GM12878 (cell line): ENCODE results near the gene SQSTM1. TPM values are rescaled to one million over a fixed set of nuclear protein-coding genes. Genes with fewer than 3 reads are reported as not detected.

Experiments
- EP300 ChIP-seq, 2 experiments: fragments of 150-350 bp in 1 of 2; IDR thresholded peaks; 2 replicates each; pipeline ENCODE4 v1.6.1; 2011 to 2012; ENCODE audit warnings: low read depth in 2 of 2, low read length in 2 of 2, borderline replicate concordance in 1 of 2, improper control_type of control experiment in 1 of 2, inconsistent platforms in 1 of 2; ENCODE audit not compliant: control insufficient read depth in 1 of 2
- HSF1 ChIP-seq: fragments of 150-350 bp; IDR thresholded peaks from 2 replicates; pipeline ENCODE4 v1.6.1; 2014; ENCODE audit warnings: mild to moderate bottlenecking, low read depth, low read length
- MEF2A ChIP-seq: IDR thresholded peaks from 2 replicates; pipeline ENCODE4 v1.6.1; 2011; ENCODE audit warnings: low read depth, mild to moderate bottlenecking, low read length, moderate library complexity; ENCODE audit not compliant: insufficient read depth
- NR2C1 ChIP-seq: fragments of 450-650 bp; IDR thresholded peaks from 2 replicates; pipeline ENCODE4 v1.6.1; 2017; ENCODE audit warnings: antibody characterized with exemption, mild to moderate bottlenecking, moderate library complexity
- POLR2AphosphoS5 ChIP-seq: IDR thresholded peaks from 2 replicates; pipeline ENCODE4 v1.6.1; 2011; ENCODE audit warnings: mild to moderate bottlenecking, low read length, inconsistent platforms
- POU2F2 ChIP-seq: IDR thresholded peaks from 3 replicates; pipeline ENCODE4 v1.6.1; 2011; ENCODE audit warnings: low read depth, mild to moderate bottlenecking, low read length, borderline replicate concordance
- ZNF24 ChIP-seq: fragments of 450-650 bp; IDR thresholded peaks from 2 replicates; pipeline ENCODE4 v1.6.1; 2017; ENCODE audit warnings: antibody characterized with exemption, mild to moderate bottlenecking
- ZNF687 ChIP-seq: fragments of 450-650 bp; IDR thresholded peaks from 2 replicates; pipeline ENCODE4 v1.6.1; 2017; ENCODE audit warnings: mild to moderate bottlenecking, moderate library complexity
- ZSCAN29 ChIP-seq: fragments of 450-650 bp; IDR thresholded peaks from 2 replicates; pipeline ENCODE4 v1.6.1; 2017; ENCODE audit warnings: mild to moderate bottlenecking, moderate library complexity
- polyA plus RNA-seq, 11 experiments: library from polyadenylated mRNA; depleted of rRNA in 4 of 11; unstranded in 6 of 11; stranded (reverse) in 5 of 11; fragments of >200 nt; fragmentation: Nextera tagmentation in 4 of 11; fragmentation: Illumina TruSeq in 1 of 11; extraction: Ambion mirVana in 4 of 11; extraction: Trizol in 1 of 11; gene quantifications; 1 replicate in 1 of 11; 2 replicates in 10 of 11; pipeline versions ENCODE4 v1.2.1 to v1.2.3, GENCODE V29; 2011 to 2016; ENCODE audit warnings: inconsistent platforms in 2 of 11, missing spikeins in 2 of 11, low read depth in 1 of 11
- total RNA-seq, 4 experiments: library from RNA; depleted of rRNA in 3 of 4; stranded (reverse); fragments of >200 nt in 3 of 4; fragmentation: Illumina TruSeq in 1 of 4; extraction: Trizol in 1 of 4; gene quantifications; 2 replicates each; pipeline versions ENCODE4 v1.2.1 to v1.2.3, GENCODE V29; 2013 to 2021
- TF ChIP-seq, protein P1 (sequence below): IDR thresholded peaks from 2 replicates; pipeline ENCODE4 v1.6.1; 2012; ENCODE audit warnings: improper control_type of control experiment, low read depth, low read length; ENCODE audit not compliant: insufficient replicate concordance

The SQSTM1 gene
- total and polyA plus RNA-seq, 10 of the 15 experiments (the other 5 are each of a cell fraction or from before 2014, with no cell fraction given) = 6.3 to 138 (median 62.1) TPM

DNA sequence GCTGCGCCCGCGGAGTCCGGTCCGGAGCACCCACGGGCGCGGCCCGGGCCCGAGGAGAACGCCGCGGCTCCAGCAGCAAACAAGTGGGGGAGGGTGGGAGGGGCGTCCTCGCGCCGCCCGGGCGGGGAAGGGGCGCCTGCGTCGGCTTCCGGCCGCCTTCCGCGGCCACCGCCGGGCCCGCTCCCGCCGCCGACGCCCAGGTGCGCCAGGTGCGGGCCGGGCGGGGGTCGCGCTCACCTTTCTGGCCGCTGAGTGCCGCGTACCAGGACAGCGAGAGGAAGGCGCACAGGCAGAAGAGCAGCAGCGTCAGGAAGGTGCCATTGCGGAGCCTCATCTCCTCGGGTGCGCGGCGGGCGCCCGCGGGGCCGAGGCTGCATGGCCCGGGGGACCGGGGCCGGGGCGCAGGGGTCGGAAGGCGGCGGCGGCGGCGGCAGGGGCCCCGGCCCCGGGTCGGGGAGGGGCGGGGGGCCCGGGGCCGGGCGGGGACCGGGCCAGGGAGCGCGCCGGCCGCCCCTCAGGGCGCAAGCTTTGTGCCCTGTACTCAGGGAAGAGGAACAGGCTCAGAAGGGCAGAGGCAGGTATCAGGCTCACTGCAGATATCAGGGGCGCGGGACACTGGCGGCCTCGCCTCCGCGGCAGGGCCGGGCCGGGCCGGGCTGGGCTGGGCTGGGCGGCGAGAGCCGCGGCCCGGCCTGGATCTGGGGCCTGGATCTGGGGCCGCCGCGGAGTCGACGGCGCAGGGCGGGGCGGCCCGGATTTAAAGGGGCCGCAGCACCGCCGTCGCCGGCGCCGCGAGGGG is 14.3 kb upstream of the SQSTM1 start, which contains the start of gene MGAT4B (continued):
- TF ChIP-seq ZNF687 = peak; percentile 27; the same call in 1 of the 2 replicates
- TF ChIP-seq ZNF24 = peak; percentile 49; the same call in 1 of the 2 replicates
- TF ChIP-seq POU2F2 = 0 out of 3 replicates have a peak, but pooled peaks have one; percentile 20
- peak; percentile 85; the same call in 1 of the 2 replicates for TF ChIP-seq ZSCAN29
- 0 out of 2 replicates have a peak, but pooled peaks have one; percentile 35 for TF ChIP-seq MEF2A
- TF ChIP-seq HSF1 = no peak
- 0 out of 4 replicates have a peak, but pooled peaks of 1 of the 2 experiments have one; percentile 26 for TF ChIP-seq EP300 (IDR thresholded peaks at IDR 0.05; ENCODE audit: borderline replicate concordance in 1 of 2, control insufficient read depth in 1 of 2, low read depth in 2 of 2, low read length in 2 of 2)
- TF ChIP-seq, protein P1, sequence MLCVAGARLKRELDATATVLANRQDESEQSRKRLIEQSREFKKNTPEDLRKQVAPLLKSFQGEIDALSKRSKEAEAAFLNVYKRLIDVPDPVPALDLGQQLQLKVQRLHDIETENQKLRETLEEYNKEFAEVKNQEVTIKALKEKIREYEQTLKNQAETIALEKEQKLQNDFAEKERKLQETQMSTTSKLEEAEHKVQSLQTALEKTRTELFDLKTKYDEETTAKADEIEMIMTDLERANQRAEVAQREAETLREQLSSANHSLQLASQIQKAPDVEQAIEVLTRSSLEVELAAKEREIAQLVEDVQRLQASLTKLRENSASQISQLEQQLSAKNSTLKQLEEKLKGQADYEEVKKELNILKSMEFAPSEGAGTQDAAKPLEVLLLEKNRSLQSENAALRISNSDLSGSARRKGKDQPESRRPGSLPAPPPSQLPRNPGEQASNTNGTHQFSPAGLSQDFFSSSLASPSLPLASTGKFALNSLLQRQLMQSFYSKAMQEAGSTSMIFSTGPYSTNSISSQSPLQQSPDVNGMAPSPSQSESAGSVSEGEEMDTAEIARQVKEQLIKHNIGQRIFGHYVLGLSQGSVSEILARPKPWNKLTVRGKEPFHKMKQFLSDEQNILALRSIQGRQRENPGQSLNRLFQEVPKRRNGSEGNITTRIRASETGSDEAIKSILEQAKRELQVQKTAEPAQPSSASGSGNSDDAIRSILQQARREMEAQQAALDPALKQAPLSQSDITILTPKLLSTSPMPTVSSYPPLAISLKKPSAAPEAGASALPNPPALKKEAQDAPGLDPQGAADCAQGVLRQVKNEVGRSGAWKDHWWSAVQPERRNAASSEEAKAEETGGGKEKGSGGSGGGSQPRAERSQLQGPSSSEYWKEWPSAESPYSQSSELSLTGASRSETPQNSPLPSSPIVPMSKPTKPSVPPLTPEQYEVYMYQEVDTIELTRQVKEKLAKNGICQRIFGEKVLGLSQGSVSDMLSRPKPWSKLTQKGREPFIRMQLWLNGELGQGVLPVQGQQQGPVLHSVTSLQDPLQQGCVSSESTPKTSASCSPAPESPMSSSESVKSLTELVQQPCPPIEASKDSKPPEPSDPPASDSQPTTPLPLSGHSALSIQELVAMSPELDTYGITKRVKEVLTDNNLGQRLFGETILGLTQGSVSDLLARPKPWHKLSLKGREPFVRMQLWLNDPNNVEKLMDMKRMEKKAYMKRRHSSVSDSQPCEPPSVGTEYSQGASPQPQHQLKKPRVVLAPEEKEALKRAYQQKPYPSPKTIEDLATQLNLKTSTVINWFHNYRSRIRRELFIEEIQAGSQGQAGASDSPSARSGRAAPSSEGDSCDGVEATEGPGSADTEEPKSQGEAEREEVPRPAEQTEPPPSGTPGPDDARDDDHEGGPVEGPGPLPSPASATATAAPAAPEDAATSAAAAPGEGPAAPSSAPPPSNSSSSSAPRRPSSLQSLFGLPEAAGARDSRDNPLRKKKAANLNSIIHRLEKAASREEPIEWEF = no peak
- TF ChIP-seq NR2C1 = peak; percentile 54
- no peak; the same call in 1 of the 2 replicates for TF ChIP-seq POLR2AphosphoS5
